NCI-H1694 treated with DMSO at 0.1 percent for 48 hours (cell line): ENCODE data around the gene PRRT1.

Source experiments
- DNase-seq: peaks from one replicate; lab custom pipeline; 2025; lab: John Stamatoyannopoulos, UW

PRRT1 gene

GRCh38 chr6:32174416-32174815, 22.7 kb upstream of the PRRT1 start:
- DNase-seq = no peak

GRCh38 chr6:32173051-32173727, 21.4 kb upstream of the PRRT1 start:
- no peak for DNase-seq

GRCh38 chr6:32171234-32171633, 19.5 kb upstream of the PRRT1 start:
- DNase-seq = no peak

GRCh38 chr6:32170294-32170693, 18.6 kb upstream of the PRRT1 start:
- DNase-seq = no peak

GRCh38 chr6:32168807-32169591, 17.3 kb upstream of the PRRT1 start:
- no peak for DNase-seq

GRCh38 chr6:32168350-32168749, 16.6 kb upstream of the PRRT1 start:
- DNase-seq = no peak

DNA sequence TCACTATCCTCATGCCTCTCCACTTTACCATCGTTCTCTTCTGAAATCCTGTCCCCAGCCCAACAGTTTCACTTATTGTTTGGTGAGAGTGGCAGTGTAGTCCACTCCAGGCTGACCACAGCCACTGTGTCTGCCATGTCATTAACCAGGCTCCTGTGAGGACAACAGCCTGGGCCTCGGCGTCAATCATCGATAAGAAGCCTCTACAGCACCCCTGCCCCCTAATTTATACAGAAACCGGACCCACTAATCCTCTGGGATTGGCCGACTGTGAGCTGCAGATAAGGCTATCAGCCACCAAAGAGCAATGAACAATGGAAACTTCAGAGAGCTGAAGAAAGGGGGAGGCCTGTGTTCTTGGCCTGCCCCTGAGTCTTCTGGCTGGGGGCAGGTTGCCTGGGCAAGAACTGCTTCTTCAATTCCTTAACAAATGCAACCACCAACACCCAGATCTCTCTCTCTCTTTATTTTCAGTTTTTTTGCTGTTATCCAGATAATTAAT, 16.1 kb upstream of the PRRT1 start:
- DNase-seq = no peak

GRCh38 chr6:32167154-32167760, 15.5 kb upstream of the PRRT1 start:
- no peak for DNase-seq

DNA sequence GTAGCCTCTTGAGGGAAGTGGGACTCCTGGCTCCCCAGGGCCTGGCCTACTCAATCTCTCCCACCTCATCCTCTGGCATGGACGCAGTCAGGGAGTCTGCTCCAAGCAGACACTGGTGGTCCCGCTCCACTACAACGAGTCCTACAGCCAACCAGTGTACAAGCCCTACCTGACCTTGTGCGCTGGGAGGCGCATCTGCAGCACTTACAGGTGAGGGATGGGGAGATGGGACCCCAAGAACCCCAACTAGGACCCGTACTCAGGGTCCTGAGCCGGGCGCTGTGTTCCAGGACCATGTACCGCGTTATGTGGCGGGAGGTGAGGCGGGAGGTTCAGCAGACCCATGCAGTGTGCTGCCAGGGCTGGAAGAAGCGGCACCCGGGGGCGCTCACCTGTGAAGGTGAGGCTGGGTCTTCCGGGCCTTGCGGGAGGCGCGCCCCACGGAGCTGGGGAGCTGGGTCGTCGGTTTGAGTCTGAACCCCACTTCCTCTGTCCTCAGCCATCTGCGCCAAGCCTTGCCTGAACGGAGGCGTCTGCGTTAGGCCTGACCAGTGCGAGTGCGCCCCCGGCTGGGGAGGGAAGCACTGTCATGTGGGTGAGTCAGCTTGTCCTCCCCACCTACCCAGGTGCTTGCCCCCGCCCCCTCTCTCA, 14.8 kb upstream of the PRRT1 start:
- no peak for DNase-seq

DNA sequence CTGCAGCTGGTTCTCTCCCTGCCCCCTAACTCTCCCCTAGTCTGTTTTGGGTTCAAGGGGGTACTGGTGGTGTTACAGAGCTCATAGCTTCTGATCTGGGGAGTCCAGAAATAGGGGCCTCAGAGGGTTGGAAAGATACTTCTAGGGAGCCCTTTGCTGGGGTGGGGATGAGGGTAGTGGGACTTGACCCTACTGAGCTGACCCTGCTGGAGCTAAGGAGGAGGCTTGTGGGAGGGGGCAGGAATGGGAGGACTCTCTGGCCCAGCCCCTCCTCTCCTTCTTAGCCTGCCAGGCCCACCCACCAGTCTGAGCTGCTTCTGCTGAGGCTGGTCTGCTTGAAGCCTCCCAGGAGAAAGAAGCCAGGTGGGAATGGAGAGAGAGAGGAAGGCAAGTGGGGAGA, 12.6 kb upstream of the PRRT1 start, which contains the start of gene EGFL8:
Gene EGFL8, plus strand, starts transcription at position 301 of the 400 bp plus-strand sequence. CDS start 1,571 bp downstream, outside the sequence.
- DNase-seq = no peak

DNA sequence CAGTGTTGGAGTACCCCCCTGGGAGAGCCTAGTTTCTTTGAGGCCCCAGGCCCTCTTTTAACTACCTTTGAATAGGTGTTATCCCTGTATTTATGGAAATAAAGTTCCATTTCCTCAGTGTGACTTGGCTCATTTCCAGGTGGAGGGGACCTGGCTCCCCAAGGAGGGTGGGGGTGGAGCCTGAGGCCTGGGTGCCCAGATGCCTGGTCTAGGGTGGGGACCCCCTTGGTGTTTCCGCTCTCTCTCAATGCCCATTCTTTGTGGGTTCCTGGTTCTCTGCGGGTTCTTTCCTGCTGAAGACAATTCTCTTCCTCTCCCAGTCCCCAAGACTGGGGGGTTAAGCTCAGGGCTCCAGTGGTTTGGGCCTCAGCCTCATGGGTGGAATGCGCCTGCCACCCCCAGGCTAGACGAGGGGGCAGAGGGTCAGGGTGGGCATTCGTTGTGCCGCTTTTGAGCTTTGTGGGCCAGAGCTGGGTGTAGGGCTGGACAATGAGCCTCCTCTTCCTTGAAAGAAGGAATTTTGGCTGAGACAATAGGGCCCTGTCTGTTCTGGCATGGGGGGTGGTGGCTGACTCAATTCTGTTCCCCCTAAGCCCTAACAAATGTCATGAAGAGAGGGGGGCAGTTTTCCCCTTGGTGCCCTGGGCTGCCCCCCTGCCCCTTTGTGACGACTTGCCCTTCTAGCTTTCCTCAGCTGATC, 12.0 kb upstream of the PRRT1 start:
- DNase-seq = no peak

DNA sequence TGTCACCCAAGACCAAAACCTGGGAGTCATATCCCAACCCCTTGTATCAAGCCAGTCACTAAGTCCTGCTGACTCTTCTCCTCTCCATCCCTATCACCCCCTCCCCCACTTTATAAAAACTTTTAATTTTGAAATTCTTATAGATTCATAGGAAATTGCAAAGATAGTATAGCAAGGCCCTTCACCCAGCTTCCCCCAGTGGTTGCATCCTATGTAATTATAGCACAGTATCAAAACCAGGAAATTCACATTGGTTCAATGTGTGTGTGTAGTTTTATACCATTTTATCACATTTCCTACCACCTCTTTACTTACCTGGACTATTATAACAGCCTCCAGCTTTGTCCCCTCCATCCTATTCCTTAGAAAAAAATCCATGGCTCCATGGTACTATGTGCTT, 6.3 kb upstream of the PRRT1 start:
- no peak for DNase-seq

DNA sequence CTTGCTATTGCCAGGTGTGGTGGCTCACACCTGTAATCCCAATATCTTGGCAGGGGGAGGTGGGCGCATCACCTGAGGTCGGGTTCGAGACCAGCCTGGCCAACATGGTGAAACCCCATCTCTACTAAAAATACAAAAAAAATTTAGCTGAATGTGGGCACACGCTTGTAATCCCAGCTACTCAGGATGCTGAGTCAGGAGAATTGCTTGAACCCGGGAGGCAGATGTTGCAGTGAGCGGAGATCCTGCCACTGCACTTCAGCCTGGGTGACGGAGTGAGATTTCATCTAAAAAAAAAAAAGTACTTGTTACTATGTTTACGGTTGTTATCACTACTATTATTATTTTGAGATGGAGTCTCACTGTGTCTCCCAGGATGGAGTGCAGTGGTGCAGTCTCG, 5.2 kb upstream of the PRRT1 start:
- no peak for DNase-seq

DNA sequence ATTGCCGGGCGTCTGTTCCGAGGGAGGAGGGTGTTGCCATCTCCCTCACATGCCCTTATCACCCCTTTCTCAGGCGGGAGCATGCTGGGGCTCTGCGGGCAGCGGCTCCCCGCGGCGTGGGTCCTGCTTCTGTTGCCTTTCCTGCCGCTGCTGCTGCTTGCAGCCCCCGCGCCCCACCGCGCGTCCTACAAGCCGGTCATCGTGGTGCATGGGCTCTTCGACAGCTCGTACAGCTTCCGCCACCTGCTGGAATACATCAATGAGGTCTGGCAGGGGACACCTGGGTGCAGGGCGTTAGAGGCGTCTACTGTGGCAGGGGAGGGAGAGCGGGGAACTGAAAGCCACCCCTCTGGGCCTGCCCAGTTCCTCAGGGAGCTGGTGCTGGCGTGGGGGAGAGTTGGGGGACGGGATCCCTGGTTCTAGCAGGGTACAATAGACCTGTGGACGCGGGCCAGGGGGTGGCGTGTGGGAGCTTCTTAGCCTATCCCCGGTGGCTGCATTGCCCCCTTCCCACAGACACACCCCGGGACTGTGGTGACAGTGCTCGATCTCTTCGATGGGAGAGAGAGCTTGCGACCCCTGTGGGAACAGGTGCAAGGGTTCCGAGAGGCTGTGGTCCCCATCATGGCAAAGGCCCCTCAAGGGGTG, 2.9 kb upstream of the PRRT1 start:
- peak; percentile 15 for DNase-seq

DNA sequence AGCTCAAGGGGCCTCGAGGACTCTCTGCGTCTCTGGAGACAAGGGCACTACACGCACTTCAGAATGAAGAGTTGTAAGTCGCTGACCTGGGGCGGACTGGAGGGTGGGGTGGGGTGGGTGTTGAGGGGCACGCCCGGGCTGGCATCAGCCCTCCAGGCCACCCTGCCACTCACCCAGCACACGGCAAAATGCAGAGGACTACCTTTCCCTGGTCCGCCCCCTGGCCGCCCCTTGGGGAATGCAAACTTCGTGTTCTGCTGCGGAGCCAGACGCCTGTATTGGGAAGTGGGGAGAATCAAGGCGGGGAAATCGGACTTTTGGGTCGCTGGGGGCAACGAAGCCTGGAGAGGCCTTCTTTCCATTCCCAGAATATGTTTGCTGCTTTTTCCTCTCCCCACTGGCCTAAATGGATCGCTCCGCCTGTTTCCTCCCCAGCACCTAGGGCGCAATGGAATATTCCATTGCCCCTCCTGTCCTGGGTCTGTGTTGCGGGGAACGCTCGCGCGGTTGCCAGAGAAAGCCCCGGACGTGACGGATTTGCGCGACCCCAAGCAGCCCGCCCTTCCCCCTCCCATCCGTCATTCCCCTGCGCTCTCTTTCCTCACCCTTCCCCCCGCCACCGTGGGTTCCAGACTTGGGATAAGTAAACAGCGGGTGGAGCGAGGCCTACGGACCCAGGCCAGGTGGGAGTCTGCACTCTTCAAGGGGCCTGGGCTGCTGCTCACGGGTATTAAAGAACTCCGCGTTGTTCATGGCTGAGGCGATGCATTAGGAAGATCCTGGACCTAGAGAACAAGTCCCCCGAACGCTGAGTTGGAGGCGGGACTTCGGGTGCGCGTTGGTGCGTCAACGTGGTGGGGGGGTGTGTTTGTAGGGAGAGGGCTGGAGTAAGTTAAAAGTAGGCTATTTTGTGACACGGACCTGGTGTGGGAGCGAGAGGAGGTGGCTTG, 2.1 kb upstream of the PRRT1 start, which contains the start of gene PPT2:
Gene PPT2, plus strand, starts transcription at position 578 of the 950 bp plus-strand sequence. CDS start 454 bp downstream, outside the sequence.
- DNase-seq = peak; percentile 72

DNA sequence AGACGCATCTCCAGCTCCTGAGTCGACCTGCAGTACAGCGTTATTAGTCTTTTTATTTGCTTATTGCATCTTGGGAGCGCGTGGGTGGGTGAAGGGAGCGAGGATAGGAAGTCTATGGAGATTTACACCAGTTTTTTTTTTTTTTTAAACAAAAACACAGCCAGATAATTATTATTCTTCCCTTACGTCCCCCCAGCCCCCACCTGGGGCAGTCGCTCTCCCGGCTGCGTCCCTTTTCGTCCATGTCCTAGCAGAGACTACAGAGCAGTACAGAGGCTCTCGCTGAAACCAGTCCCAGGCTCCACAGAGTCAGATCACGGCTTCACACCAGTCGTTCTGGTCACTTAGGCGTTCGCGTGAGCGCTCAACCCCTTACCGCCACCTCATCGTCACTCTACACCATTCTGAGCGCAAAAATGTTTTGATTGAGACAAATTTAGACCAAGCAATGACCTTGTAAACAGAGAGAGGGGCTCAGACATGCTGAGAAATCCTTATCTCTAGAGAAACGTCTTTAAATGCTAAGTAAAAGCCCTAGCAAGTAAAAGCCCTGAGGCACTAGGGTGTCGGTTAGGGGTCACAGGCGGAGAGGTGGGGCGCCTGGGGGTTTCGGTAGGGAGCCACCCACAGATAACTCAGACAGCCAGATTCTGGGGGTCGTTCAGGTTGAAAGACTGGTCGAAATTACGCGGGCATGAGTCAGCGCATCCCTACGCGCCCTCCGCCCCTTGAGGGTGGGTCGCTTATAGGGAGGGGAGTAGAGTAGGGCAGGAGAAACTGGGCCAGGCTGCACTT, 1.2 kb upstream of the PRRT1 start:
- DNase-seq = no peak

DNA sequence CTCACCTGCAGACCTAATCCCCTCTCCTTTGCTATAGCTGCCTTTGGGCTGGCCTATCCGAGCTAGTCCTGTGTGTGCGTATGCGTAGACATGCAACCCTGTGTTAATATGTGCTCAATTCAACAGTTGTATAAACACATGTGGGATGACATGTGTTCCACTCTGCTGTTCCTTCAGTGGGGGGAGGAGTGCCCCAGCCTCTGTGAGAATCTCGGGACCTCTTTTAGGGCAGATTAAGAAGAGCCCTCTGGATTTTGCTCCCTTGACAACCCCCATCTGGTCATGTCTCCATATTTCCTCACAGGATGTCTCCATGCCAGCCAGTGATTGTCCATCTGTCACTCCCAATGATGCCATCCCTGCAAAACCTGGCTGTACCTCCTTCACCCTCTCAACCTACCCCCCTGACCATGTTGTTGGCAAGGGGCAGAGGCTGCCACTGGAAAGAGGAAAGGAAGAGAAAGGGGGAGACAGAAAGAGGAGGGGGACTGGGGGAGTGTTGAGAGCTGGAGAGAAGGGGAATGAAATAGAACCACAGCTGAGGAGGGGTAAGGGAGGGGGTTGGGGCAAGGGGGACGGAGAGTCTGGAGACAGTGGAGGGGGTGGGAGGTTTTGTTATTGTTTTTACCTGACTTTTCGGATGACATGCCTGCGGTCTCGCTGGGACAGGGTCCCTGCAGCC, 417 bp downstream of the PRRT1 start:
- peak; percentile 37 for DNase-seq
